CD8-positive, alpha-beta memory T cell (primary cell): ENCODE measurements around the gene ACAT2. TPM values are rescaled to one million over a fixed set of nuclear protein-coding genes. Genes with fewer than 3 reads are reported as not detected.
"Not testable (repeated sequence)": the region's sequence is repeated elsewhere in the genome, so short reads cannot be mapped to it uniquely, and the experiment has no call there.

Source experiments
- CTCF ChIA-PET: fragments of 350-600 bp; sonication (Branson Sonifier 250); formaldehyde crosslinking; loops from one replicate; lab custom pipeline; 2021; ENCODE audit warnings: antibody characterized with exemption; lab: Charles Lee
- POLR2A ChIA-PET: fragments of 350-600 bp; sonication (Branson Sonifier 250); formaldehyde crosslinking; loops from one replicate; lab custom pipeline; 2021; ENCODE audit warnings: antibody characterized with exemption; lab: Charles Lee
- DNase-seq, 5 donors: peaks; one replicate each; pipeline versions ENCODE4 v3.0.0 to v3.0.0-alpha.2; 2020 to 2022; ENCODE audit warnings: mixed read lengths in 1 of 5
- H3K27ac ChIP-seq: one replicate; pipeline ENCODE4 v1.7.0; 2013; ENCODE audit warnings: low read depth, mild to moderate bottlenecking, low read length, moderate library complexity
- H3K27me3 ChIP-seq: 2 replicates; pipeline ENCODE4 v1.7.0; 2013; ENCODE audit warnings: low read length, mild to moderate bottlenecking; ENCODE audit not compliant: insufficient read depth, poor library complexity, severe bottlenecking
- H3K36me3 ChIP-seq: 2 replicates; pipeline ENCODE4 v1.7.0; 2013; ENCODE audit warnings: mild to moderate bottlenecking, low read length, moderate library complexity; ENCODE audit not compliant: insufficient read depth
- H3K4me1 ChIP-seq: 2 replicates; pipeline ENCODE4 v1.7.0; 2013; ENCODE audit warnings: mild to moderate bottlenecking, low read length, moderate library complexity; ENCODE audit not compliant: insufficient read depth
- H3K4me3 ChIP-seq: 2 replicates; pipeline ENCODE4 v1.7.0; 2013; ENCODE audit warnings: mild to moderate bottlenecking, low read length
- H3K9me3 ChIP-seq: 2 replicates; pipeline ENCODE4 v1.7.0; 2013; ENCODE audit warnings: mild to moderate bottlenecking, low read length
- H3K27ac Mint-ChIP-seq, 8 donors: one replicate each; pipeline ENCODE4 v1.8.0; 2020 to 2021; ENCODE audit warnings: mixed read lengths in 8 of 8, mild to moderate bottlenecking in 6 of 8, inconsistent platforms in 3 of 8, moderate library complexity in 3 of 8
- H3K27me3 Mint-ChIP-seq, 2 donors: one replicate each; pipeline ENCODE4 v1.8.0; 2020 to 2021; ENCODE audit warnings: mixed read lengths in 2 of 2, mild to moderate bottlenecking in 1 of 2, moderate library complexity in 1 of 2
- H3K36me3 Mint-ChIP-seq, 3 donors: one replicate each; pipeline ENCODE4 v1.8.0; 2020 to 2021; ENCODE audit warnings: mixed read lengths in 3 of 3, inconsistent platforms in 1 of 3, mild to moderate bottlenecking in 1 of 3
- H3K4me1 Mint-ChIP-seq, 3 donors: one replicate each; pipeline ENCODE4 v1.8.0; 2020 to 2021; ENCODE audit warnings: mixed read lengths in 3 of 3, inconsistent platforms in 1 of 3, mild to moderate bottlenecking in 1 of 3
- H3K4me3 Mint-ChIP-seq, 7 donors: one replicate each; pipeline ENCODE4 v1.8.0; 2020 to 2021; ENCODE audit warnings: mixed read lengths in 7 of 7, mild to moderate bottlenecking in 6 of 7, moderate library complexity in 4 of 7, inconsistent platforms in 2 of 7
- H3K9me3 Mint-ChIP-seq, 5 donors: one replicate each; pipeline ENCODE4 v1.8.0; 2020 to 2022; ENCODE audit warnings: mixed read lengths in 5 of 5, mild to moderate bottlenecking in 3 of 5, moderate library complexity in 2 of 5, inconsistent platforms in 1 of 5
- polyA plus RNA-seq: library from polyadenylated mRNA; unstranded; fragments of 300-500 nt; fragmentation: Illumina TruSeq; gene quantifications from one replicate; pipeline ENCODE4 v1.2.3, GENCODE V29; 2021
- total RNA-seq, 2 experiments: library from RNA; stranded (reverse); gene quantifications; one replicate each; pipeline ENCODE4 v1.2.3, GENCODE V29; 2021

The ACAT2 gene
- total and polyA plus RNA-seq, 3 experiments from 2014 or later, result 33.3 to 69.7 (median 68.8) TPM

DNA sequence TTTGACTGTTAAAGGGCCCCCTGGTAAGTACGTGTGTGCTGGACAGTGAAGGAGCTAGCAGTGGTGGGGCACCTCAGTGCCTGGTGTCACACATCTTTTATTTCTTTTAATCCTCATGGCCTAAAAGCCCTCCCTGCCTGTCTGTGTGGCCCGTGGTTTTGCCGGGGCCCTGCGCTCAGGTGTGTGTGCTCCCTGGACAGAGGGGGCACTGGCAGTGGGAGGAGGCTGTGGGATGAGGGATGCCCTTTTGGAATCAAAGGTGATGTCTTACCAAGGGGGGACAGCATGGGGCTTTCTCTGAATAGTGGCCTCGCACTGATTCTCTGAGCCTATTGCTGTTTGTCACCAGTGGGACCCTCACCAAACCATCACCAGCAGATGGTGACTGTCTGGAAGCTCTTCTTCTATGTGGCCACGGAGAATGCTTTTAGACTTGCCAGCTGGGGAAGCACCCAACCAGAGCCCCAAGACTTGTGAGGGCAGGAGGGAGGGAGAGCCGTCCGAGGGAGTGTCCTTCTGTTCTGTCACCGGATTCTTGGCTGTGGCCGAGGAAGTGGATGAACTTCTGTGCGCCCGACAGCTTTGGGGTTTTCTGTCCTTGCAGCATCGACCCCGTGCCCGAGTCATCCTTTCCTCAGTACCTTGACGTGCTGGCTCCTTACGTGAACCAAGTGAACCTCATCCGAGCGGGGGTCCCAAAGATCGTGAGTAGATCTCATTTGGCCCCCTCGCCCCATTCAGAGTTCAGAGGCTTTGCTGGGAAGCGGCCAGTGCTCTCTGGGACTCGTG lies 56.3 kb downstream of the ACAT2 start:
- Mint-ChIP-seq H3K4me3 (no peak overlapping the region), H3K36me3 (peaks cover 1 to 6% (median 2%) of the 10 kb centered on the region in 3 donors), H3K27ac (peak overlapping the region in 1 of 8 donors; percentile 36), H3K9me3 (no peaks in the 10 kb centered on the region), H3K4me1 (peaks cover 15 to 16% (median 16%) of the 10 kb centered on the region in 3 donors), H3K27me3 (peaks cover 0 to 3% of the 10 kb centered on the region in 2 donors)
- DNase-seq, result peak in 1 of 5 donors; percentile 3
- Histone ChIP-seq H3K36me3 (no peaks in the 10 kb centered on the region), H3K9me3 (no peaks in the 10 kb centered on the region), H3K4me3 (no peak overlapping the region), H3K27ac (no peak overlapping the region), H3K4me1 (peaks cover 18% of the 10 kb centered on the region), H3K27me3 (peaks cover 6% of the 10 kb centered on the region)
- ChIA-PET CTCF (no interaction called here), POLR2A (no interaction called here)

DNA sequence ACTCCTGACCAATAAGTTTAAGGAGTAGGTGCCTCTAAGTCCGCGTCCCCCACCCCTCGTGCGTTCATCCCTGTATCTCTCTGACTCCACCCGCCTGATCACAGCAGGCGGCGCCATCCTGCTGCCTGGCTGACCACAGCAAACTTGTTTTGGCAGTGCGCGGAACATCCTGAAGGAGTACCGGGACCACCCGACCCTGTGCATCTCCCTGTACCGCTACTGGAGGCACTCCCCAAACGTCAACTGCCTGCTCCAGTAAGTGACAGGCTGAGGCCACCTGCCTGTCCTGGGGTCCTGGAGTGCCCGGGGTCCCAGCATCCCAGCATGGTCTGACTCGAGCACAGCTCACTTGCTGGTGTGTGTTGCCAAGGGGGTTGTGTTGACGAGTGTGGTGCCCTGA lies 57.3 kb downstream of the ACAT2 start:
- H3K9me3 Mint-ChIP-seq, result no peaks in the 10 kb centered on the region
- H3K4me1 Mint-ChIP-seq, result peaks cover 15 to 16% (median 16%) of the 10 kb centered on the region in 3 donors
- Histone ChIP-seq H3K27ac (no peak overlapping the region), H3K36me3 (no peaks in the 10 kb centered on the region), H3K9me3 (no peaks in the 10 kb centered on the region), H3K4me3 (no peak overlapping the region), H3K27me3 (peaks cover 6% of the 10 kb centered on the region), H3K4me1 (peaks cover 18% of the 10 kb centered on the region)
- peak in 1 of 5 donors; percentile 43 for DNase-seq
- peak overlapping the region in 2 of 8 donors; percentile 7 to 88 for H3K27ac Mint-ChIP-seq
- peaks cover 0 to 3% of the 10 kb centered on the region in 2 donors for H3K27me3 Mint-ChIP-seq
- CTCF ChIA-PET, result no interaction called here
- POLR2A ChIA-PET, result no interaction called here
- H3K4me3 Mint-ChIP-seq, result peak overlapping the region in 4 of 7 donors; percentile 81 to 89 (median 86)
- peaks cover 1 to 6% (median 2%) of the 10 kb centered on the region in 3 donors for H3K36me3 Mint-ChIP-seq

DNA sequence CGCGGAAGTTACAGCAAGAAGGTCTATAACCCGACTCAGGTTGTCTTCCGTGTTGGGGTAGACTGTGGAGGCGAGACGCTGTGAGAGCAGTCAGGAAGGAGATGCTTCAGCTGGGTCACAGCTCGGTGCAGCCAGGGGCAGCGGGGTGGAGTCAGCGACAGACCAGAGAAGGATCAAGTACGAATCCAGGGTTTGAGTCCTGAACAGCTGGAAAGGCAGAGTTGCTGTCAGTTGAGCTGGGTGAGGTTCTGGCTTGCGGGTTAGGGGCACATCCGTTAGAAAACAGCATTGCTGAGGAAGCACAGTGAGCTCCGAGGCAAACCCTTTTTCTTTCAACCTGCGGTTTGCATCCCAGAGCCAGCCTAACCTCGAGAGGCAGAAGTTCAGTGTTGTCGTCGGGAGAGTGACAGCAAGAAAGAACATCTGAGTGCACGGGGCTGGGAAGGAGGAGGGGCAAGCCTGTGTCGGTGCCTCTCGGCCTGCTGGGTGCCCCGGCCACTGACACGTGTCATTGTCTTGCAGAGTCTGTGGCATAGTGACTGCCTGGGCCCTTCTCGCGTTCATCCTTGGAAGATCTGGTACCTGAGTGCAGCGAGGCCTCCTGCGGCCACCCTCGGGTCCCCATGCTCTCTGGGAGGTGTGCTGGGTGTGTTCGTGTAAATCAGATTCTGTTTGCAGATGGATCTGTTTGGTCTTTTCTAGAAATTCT lies 58.2 kb downstream of the ACAT2 start:
- Histone ChIP-seq H3K36me3 (no peaks in the 10 kb centered on the region), H3K9me3 (no peaks in the 10 kb centered on the region), H3K4me1 (peaks cover 18% of the 10 kb centered on the region), H3K4me3 (peak overlapping the region; percentile 36), H3K27me3 (peaks cover 6% of the 10 kb centered on the region), H3K27ac (no peak overlapping the region)
- DNase-seq, result peak in 3 of 5 donors; percentile 9 to 58 (median 36)
- ChIA-PET POLR2A (no interaction called here), CTCF (interaction anchor here (1.3 to 1.7 kb wide), 2 partner anchors 9 to 13 kb away, joined by 3 to 4 read pairs; no protein-coding TSS in a partner anchor)
- Mint-ChIP-seq H3K4me1 (peaks cover 15 to 16% (median 16%) of the 10 kb centered on the region in 3 donors), H3K4me3 (peak overlapping the region; percentile 71 to 89 (median 81)), H3K27me3 (peaks cover 0 to 3% of the 10 kb centered on the region in 2 donors), H3K36me3 (peaks cover 1 to 6% (median 2%) of the 10 kb centered on the region in 3 donors), H3K9me3 (no peaks in the 10 kb centered on the region), H3K27ac (peak overlapping the region in 7 of 8 donors; percentile 55 to 88 (median 81))

DNA sequence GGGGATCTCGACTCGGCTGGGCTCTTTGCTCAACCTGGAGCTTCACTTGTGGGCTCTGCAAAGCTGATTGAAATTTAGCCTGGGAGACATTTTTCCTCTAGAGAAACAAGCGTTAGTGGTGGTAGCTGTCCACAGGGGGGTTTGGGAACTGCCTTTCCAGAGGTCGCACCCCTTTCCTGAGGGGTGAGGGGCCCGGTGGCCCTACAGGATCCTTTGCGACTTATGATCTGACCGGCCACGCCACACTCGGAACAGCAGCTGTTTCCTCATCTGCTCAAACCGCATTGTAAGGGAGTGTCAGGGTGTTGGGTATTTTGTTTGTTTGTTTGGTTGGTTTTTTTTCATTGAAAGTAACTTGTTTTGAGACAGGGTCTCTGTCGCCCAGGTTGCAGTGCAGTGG lies 59.3 kb downstream of the ACAT2 start:
- peak in 1 of 5 donors; percentile 1 for DNase-seq
- Histone ChIP-seq H3K9me3 (no peaks in the 10 kb centered on the region), H3K27ac (no peak overlapping the region), H3K4me1 (peaks cover 18% of the 10 kb centered on the region), H3K36me3 (no peaks in the 10 kb centered on the region), H3K27me3 (peaks cover 6% of the 10 kb centered on the region), H3K4me3 (no peak overlapping the region)
- ChIA-PET POLR2A (no interaction called here), CTCF (interaction anchor here (1.7 kb wide), 1 partner anchor 8 kb away, joined by 4 read pairs; no protein-coding TSS in a partner anchor)
- Mint-ChIP-seq H3K36me3 (peaks cover 1 to 6% (median 2%) of the 10 kb centered on the region in 3 donors), H3K27me3 (peaks cover 0 to 3% of the 10 kb centered on the region in 2 donors), H3K27ac (peak overlapping the region in 2 of 8 donors; percentile 23 to 43), H3K4me3 (no peak overlapping the region), H3K4me1 (peaks cover 15 to 16% (median 16%) of the 10 kb centered on the region in 3 donors), H3K9me3 (no peaks in the 10 kb centered on the region)

DNA sequence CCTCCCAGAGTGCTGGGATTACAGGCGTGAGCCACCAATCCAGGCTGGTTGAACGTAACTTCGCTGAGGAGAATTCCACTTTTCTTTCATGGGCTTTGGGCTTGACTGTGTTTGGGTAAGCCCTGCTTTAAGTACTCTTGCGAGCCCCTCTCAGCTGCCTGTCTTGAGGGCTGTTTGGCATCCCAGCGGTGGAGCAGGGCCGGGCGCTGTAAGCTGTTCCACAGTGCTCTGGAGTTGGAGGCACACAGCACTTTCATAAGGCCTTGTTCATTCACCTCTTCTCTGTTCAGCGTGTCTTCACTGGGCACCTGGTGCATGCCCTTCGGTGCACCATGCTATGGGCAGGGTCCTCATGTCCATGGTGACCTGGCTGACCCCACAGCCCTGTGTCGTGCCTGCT lies 59.9 kb downstream of the ACAT2 start:
- ChIA-PET CTCF (no interaction called here), POLR2A (no interaction called here)
- Mint-ChIP-seq H3K4me3 (no peak overlapping the region), H3K36me3 (peaks cover 1 to 6% (median 2%) of the 10 kb centered on the region in 3 donors), H3K27me3 (peaks cover 0 to 3% of the 10 kb centered on the region in 2 donors), H3K9me3 (no peaks in the 10 kb centered on the region), H3K27ac (no peak overlapping the region), H3K4me1 (peaks cover 15 to 16% (median 16%) of the 10 kb centered on the region in 3 donors)
- peak in 1 of 5 donors; percentile 13 for DNase-seq
- Histone ChIP-seq H3K4me3 (no peak overlapping the region), H3K4me1 (peaks cover 18% of the 10 kb centered on the region), H3K36me3 (no peaks in the 10 kb centered on the region), H3K27me3 (peaks cover 6% of the 10 kb centered on the region), H3K27ac (no peak overlapping the region), H3K9me3 (no peaks in the 10 kb centered on the region)

DNA sequence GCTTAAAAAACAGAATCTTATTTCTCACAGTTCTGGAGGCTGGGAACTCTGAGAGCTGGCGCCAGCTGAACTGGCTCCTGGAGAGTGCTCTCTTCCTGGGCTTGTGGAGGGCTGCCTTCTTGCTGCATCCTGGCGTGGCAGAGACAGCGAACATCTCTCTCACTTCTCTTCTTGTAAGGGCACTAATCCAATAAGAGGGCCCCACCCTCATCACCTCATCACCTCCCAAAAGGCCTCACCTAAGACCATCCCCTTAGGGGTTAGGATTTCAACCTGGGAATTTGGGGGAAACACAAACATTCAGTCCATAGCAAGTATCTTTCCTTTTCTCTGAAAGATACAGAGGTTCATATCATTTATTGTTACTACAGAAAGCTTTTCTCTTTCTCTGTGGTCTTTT lies 62.1 kb downstream of the ACAT2 start:
- Histone ChIP-seq H3K4me3 (no peak overlapping the region), H3K36me3 (no peaks in the 10 kb centered on the region), H3K27ac (no peak overlapping the region), H3K9me3 (no peaks in the 10 kb centered on the region), H3K27me3 (peaks cover 6% of the 10 kb centered on the region), H3K4me1 (peaks cover 17% of the 10 kb centered on the region)
- Mint-ChIP-seq H3K27me3 (peaks cover 0 to 3% of the 10 kb centered on the region in 2 donors), H3K27ac (peak overlapping the region in 1 of 8 donors; percentile 50), H3K4me3 (no peak overlapping the region), H3K9me3 (no peaks in the 10 kb centered on the region), H3K4me1 (peaks cover 15 to 16% (median 16%) of the 10 kb centered on the region in 3 donors), H3K36me3 (peaks cover 1 to 6% (median 2%) of the 10 kb centered on the region in 3 donors)
- POLR2A ChIA-PET, result no interaction called here
- DNase-seq, result no peak
- CTCF ChIA-PET, result no interaction called here

DNA sequence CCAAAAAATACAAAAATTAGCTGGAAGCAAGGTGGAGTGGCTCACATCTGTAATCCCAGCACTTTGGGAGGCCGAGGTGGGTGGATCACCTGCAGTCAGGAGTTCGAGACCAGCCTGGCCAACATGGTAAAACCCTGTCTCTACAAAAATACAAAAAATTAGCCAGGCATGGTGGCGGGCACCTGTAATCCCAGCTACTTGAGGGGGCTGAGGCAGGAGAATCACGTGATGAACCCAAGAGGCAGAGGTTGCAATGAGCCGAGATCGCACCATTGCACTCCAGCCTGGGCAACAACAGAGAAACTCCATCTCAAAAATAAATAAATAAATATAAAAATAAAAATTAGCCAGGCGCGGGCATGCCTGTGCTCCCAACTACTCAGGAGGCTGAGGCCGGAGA lies 62.8 kb downstream of the ACAT2 start:
- H3K9me3 Mint-ChIP-seq, H3K4me3 Mint-ChIP-seq, CTCF ChIA-PET, H3K27ac ChIP-seq, H3K9me3 ChIP-seq, H3K4me1 ChIP-seq, H3K27ac Mint-ChIP-seq, H3K36me3 ChIP-seq, H3K27me3 ChIP-seq, H3K4me3 ChIP-seq, H3K36me3 Mint-ChIP-seq, H3K27me3 Mint-ChIP-seq: not testable (repeated sequence)
- H3K4me1 Mint-ChIP-seq, result peaks cover 11 to 12% (median 11%) of the 10 kb centered on the region in 3 donors
- peak in 1 of 5 donors; percentile 9 for DNase-seq
- POLR2A ChIA-PET, result interaction anchor here (0.7 kb wide), 1 partner anchor 17 kb away, joined by 3 read pairs; no protein-coding TSS in a partner anchor
